ENCODE data around the gene FCGR2B. TPM values are rescaled to one million over a fixed set of nuclear protein-coding genes. Genes with fewer than 3 reads are reported as not detected.
"Not testable (repeated sequence)": the region's sequence is repeated elsewhere in the genome, so short reads cannot be mapped to it uniquely, and the experiment has no call there.

Gene FCGR2B
- total and polyA plus RNA-seq, 2 donors (not counting 1 experiment from before 2014, with no cell fraction given), result not detected

- not testable (repeated sequence) for H2AFZ ChIP-seq (ENCODE audit: low read length); H3K27ac ChIP-seq (ENCODE audit: insufficient read depth, low read length); H3K36me3 ChIP-seq (ENCODE audit: control insufficient read depth, insufficient read depth, low read length); H4K20me1 ChIP-seq (ENCODE audit: control insufficient read depth, extremely low read depth, insufficient read depth, low read length); H3K9me3 ChIP-seq (ENCODE audit: control insufficient read depth, insufficient read depth, low read depth, low read length); H3K9ac ChIP-seq (ENCODE audit: insufficient read depth, low read length); H3K4me1 ChIP-seq (ENCODE audit: control insufficient read depth, extremely low read depth, insufficient read depth, low read length); H3K79me2 ChIP-seq (ENCODE audit: control insufficient read depth, insufficient read depth, low read length); H3K4me3 ChIP-seq (replicated peaks in 1 of 4; ENCODE audit: control extremely low read depth in 1 of 4, insufficient read depth in 1 of 4, low read depth in 3 of 4, low read length in 4 of 4); DNase-seq (ENCODE audit: low read depth in 2 of 2); H3K27me3 ChIP-seq (ENCODE audit: control insufficient read depth, insufficient read depth, low read length); H3K4me2 ChIP-seq (ENCODE audit: extremely low read depth, insufficient read depth, low read length)
Measured at GRCh38 chr1:161674447-161674846, 11.5 kb downstream of the FCGR2B start.

DNA sequence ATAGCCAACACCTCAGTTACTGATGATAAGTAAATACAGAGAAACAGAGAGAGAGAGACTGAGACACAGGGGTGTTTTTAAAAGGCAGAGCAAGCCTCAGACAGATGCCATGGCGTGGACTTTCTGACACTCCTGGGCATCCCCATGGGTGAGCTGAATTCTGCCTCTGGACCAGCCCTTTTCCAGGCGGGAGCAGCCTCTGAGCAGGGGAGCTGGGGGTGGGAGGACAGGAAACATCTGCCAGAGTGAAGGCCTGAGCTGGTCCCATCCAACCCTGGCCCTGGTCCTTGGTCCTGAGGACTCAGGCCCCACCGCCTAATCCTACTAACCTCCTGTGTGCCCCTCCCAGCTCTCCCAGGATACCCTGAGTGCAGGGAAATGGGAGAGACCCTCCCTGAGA lies 12.0 kb downstream of the FCGR2B start:
- H3K4me2 ChIP-seq (ENCODE audit: extremely low read depth, insufficient read depth, low read length); H3K9ac ChIP-seq (ENCODE audit: insufficient read depth, low read length); H3K27ac ChIP-seq (ENCODE audit: insufficient read depth, low read length); H3K4me3 ChIP-seq (replicated peaks in 1 of 4; ENCODE audit: control extremely low read depth in 1 of 4, insufficient read depth in 1 of 4, low read depth in 3 of 4, low read length in 4 of 4); H3K36me3 ChIP-seq (ENCODE audit: control insufficient read depth, insufficient read depth, low read length); H3K9me3 ChIP-seq (ENCODE audit: control insufficient read depth, insufficient read depth, low read depth, low read length); DNase-seq (ENCODE audit: low read depth in 2 of 2); H2AFZ ChIP-seq (ENCODE audit: low read length); H3K4me1 ChIP-seq (ENCODE audit: control insufficient read depth, extremely low read depth, insufficient read depth, low read length); H3K27me3 ChIP-seq (ENCODE audit: control insufficient read depth, insufficient read depth, low read length); H3K79me2 ChIP-seq (ENCODE audit: control insufficient read depth, insufficient read depth, low read length); H4K20me1 ChIP-seq (ENCODE audit: control insufficient read depth, extremely low read depth, insufficient read depth, low read length): not testable (repeated sequence)

- no peak overlapping the region for H2AFZ ChIP-seq (ENCODE audit: low read length)
- no peaks in the 10 kb centered on the region for H3K27me3 ChIP-seq (ENCODE audit: control insufficient read depth, insufficient read depth, low read length)
- H3K9me3 ChIP-seq (ENCODE audit: control insufficient read depth, insufficient read depth, low read depth, low read length), result no peaks in the 10 kb centered on the region
- H3K36me3 ChIP-seq (ENCODE audit: control insufficient read depth, insufficient read depth, low read length), result no peaks in the 10 kb centered on the region
- H3K79me2 ChIP-seq (ENCODE audit: control insufficient read depth, insufficient read depth, low read length), result no peaks in the 10 kb centered on the region
- H4K20me1 ChIP-seq (ENCODE audit: control insufficient read depth, extremely low read depth, insufficient read depth, low read length), result no peaks in the 10 kb centered on the region
- H3K4me3 ChIP-seq (replicated peaks in 1 of 4; ENCODE audit: control extremely low read depth in 1 of 4, insufficient read depth in 1 of 4, low read depth in 3 of 4, low read length in 4 of 4), result no peak overlapping the region
- DNase-seq (ENCODE audit: low read depth in 2 of 2), result no peak
- no peak overlapping the region for H3K4me2 ChIP-seq (ENCODE audit: extremely low read depth, insufficient read depth, low read length)
- H3K9ac ChIP-seq (ENCODE audit: insufficient read depth, low read length), result no peak overlapping the region
- no peak overlapping the region for H3K27ac ChIP-seq (ENCODE audit: insufficient read depth, low read length)
- no peaks in the 10 kb centered on the region for H3K4me1 ChIP-seq (ENCODE audit: control insufficient read depth, extremely low read depth, insufficient read depth, low read length)
- no peak for TF ChIP-seq EZH2 (IDR thresholded peaks at IDR 0.05; ENCODE audit: low read length, missing control alignments)
- TF ChIP-seq, protein P1, sequence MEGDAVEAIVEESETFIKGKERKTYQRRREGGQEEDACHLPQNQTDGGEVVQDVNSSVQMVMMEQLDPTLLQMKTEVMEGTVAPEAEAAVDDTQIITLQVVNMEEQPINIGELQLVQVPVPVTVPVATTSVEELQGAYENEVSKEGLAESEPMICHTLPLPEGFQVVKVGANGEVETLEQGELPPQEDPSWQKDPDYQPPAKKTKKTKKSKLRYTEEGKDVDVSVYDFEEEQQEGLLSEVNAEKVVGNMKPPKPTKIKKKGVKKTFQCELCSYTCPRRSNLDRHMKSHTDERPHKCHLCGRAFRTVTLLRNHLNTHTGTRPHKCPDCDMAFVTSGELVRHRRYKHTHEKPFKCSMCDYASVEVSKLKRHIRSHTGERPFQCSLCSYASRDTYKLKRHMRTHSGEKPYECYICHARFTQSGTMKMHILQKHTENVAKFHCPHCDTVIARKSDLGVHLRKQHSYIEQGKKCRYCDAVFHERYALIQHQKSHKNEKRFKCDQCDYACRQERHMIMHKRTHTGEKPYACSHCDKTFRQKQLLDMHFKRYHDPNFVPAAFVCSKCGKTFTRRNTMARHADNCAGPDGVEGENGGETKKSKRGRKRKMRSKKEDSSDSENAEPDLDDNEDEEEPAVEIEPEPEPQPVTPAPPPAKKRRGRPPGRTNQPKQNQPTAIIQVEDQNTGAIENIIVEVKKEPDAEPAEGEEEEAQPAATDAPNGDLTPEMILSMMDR (conservative IDR thresholded peaks at IDR 0.05 in 1 of 2, IDR thresholded peaks at IDR 0.05 in 1 of 2; ENCODE audit: low read depth in 1 of 2, low read length in 2 of 2), result no peak
Measured at GRCh38 chr1:161676441-161676840, 13.5 kb downstream of the FCGR2B start.

DNA sequence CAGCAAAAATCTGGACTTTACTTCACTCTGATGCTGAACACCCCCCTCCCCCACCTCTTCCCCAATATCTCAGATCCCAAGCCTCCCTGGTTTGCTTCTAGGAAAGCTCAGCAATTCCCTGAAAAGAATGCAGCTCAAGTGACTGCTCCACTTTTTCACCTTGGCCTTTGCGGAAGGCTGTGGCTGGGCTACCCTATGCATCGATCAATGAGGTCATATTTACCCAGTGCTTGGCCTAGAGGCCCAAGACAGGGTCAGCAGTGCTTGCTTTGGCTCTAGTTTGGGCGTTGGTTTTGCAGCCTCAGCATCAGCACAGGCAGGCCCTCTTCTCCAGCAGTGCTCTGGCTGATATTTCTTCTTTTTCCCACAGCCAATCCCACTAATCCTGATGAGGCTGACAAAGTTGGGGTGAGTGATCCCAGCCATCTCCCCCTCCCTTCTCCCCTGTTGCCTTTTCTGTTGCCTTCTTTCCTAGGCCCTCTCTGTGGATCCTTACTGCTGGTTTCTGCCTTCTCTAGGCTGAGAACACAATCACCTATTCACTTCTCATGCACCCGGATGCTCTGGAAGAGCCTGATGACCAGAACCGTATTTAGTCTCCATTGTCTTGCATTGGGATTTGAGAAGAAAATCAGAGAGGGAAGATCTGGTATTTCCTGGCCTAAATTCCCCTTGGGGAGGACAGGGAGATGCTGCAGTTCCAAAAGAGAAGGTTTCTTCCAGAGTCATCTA lies 14.2 kb downstream of the FCGR2B start:
- H3K79me2 ChIP-seq (ENCODE audit: control insufficient read depth, insufficient read depth, low read length), result no peaks in the 10 kb centered on the region
- DNase-seq (ENCODE audit: low read depth in 2 of 2), result no peak
- no peak for TF ChIP-seq EZH2 (IDR thresholded peaks at IDR 0.05; ENCODE audit: low read length, missing control alignments)
- TF ChIP-seq, protein P1 (conservative IDR thresholded peaks at IDR 0.05 in 1 of 2, IDR thresholded peaks at IDR 0.05 in 1 of 2; ENCODE audit: low read depth in 1 of 2, low read length in 2 of 2), result no peak
- no peak overlapping the region for H3K9ac ChIP-seq (ENCODE audit: insufficient read depth, low read length)
- H2AFZ ChIP-seq (ENCODE audit: low read length), result no peak overlapping the region
- H3K27ac ChIP-seq (ENCODE audit: insufficient read depth, low read length), result no peak overlapping the region
- H3K4me2 ChIP-seq (ENCODE audit: extremely low read depth, insufficient read depth, low read length), result no peak overlapping the region
- H3K27me3 ChIP-seq (ENCODE audit: control insufficient read depth, insufficient read depth, low read length), result peaks cover 3% of the 10 kb centered on the region
- no peaks in the 10 kb centered on the region for H4K20me1 ChIP-seq (ENCODE audit: control insufficient read depth, extremely low read depth, insufficient read depth, low read length)
- no peaks in the 10 kb centered on the region for H3K9me3 ChIP-seq (ENCODE audit: control insufficient read depth, insufficient read depth, low read depth, low read length)
- no peaks in the 10 kb centered on the region for H3K4me1 ChIP-seq (ENCODE audit: control insufficient read depth, extremely low read depth, insufficient read depth, low read length)
- no peaks in the 10 kb centered on the region for H3K36me3 ChIP-seq (ENCODE audit: control insufficient read depth, insufficient read depth, low read length)
- H3K4me3 ChIP-seq (replicated peaks in 1 of 4; ENCODE audit: control extremely low read depth in 1 of 4, insufficient read depth in 1 of 4, low read depth in 3 of 4, low read length in 4 of 4), result no peak overlapping the region
